ENCODE measurements around the gene SSC4D.

SSC4D gene

DNA sequence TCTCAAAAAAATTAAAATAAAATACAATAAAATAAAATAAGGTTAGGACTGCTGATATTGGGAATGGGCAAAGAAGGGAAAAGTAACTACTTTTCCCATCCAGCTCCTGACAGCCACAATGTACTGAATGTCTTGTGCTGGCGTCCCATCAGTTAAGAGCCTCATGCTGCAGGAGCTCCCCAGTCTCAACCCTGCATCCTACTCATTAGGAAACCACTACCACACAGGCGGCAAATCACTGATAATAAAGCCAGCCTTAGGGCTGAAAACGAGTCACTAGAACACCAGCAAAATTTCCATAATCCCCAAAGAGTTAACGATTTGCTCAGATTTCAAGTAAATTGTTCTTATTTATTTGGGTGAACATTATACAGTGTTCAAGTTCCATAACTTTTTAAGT is 55.0 kb downstream of the SSC4D start:
- DNase-seq (ENCODE audit: low read depth in 3 of 3): no peak

- DNase-seq (ENCODE audit: low read depth in 3 of 3): no peak
These were observed 55.8 kb downstream of the SSC4D start for GRCh38 chr7:76353744-76354143.

GRCh38 chr7:76352193-76352592 is 57.3 kb downstream of the SSC4D start:
- DNase-seq (ENCODE audit: low read depth in 3 of 3): no peak

DNA sequence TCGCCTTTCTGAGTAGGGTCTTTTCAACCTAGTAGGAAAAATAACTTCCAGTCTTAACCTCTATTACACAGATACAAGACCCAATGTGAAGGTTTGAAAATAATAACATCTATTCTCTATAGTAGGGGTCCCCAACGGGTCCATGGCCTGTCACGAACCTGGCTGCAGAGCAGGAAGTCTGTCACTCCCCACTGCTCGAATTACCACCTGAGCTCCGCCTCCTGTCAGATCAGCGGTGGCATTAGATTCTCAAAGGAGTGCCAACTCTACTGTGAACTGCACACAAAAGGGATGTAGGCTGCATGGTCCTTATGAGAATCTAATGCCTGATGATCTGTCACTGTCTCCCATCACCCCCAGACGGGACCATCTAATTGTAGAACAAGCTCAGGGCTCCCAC is 58.1 kb downstream of the SSC4D start:
- no peak for DNase-seq (ENCODE audit: low read depth in 3 of 3)

- DNase-seq (ENCODE audit: low read depth in 3 of 3): no peak
These were observed 60.1 kb downstream of the SSC4D start for GRCh38 chr7:76349313-76349885.

GRCh38 chr7:76347710-76348109 is 61.8 kb downstream of the SSC4D start:
- DNase-seq (ENCODE audit: low read depth in 3 of 3): no peak

DNA sequence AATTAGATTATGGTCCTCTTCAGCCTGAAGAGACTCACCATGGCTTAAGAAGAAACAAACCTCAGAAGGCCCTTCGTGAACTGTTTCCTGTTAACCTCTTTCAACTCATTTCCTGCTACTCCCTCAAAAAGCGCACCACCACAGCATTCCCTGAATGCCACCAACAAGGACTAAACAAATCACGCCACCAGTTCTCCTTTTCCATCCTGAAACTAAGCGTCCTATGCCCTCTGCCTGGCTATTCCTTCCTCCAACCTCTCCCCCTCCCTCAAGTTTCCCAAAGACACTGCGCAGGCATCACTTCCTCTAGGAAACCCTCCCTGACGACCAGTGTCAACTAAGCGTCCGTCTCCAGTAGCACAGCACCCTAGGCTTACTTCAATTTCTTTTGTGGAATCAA is 62.7 kb downstream of the SSC4D start:
- no peak for DNase-seq (ENCODE audit: low read depth in 3 of 3)

DNA sequence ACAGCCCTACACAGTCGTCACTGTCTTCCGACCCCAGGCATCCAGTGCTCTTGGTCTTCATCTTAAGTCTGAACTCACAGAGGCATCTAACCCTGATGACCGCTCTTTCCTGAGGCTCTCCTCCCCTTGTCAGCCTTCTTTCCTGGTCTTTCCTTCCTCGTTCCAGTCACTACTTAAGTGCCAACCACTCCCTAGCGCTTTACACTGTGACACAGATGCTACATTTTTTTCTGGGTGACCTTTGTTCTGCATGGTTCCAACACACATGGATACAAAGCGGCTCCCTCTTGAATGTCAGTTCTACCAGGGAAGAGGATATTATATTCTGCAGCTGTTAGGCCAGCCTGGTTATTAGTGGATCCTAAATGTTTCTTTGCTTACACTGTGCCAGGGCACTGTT is 63.4 kb downstream of the SSC4D start:
- no peak for DNase-seq (ENCODE audit: low read depth in 3 of 3)

DNA sequence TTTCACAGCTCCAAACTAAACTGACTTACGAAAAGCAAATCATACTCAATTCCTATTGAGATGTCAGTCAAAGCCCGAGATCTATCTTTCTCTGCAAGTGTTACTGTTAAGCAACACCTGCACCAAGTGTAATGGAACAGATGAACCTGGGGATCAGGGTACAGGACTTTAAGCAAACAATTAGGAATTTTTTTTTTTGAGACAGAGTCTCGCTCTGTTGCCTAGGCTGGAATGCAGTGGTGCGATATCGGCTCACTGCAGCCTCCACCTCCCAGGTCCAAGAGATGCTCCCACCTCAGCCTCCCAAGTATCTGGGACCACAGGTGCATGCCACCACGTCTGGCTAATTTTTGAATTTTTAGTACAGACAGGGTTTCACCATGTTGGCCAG is 65.6 kb downstream of the SSC4D start:
- DNase-seq (ENCODE audit: low read depth in 3 of 3): no peak

DNA sequence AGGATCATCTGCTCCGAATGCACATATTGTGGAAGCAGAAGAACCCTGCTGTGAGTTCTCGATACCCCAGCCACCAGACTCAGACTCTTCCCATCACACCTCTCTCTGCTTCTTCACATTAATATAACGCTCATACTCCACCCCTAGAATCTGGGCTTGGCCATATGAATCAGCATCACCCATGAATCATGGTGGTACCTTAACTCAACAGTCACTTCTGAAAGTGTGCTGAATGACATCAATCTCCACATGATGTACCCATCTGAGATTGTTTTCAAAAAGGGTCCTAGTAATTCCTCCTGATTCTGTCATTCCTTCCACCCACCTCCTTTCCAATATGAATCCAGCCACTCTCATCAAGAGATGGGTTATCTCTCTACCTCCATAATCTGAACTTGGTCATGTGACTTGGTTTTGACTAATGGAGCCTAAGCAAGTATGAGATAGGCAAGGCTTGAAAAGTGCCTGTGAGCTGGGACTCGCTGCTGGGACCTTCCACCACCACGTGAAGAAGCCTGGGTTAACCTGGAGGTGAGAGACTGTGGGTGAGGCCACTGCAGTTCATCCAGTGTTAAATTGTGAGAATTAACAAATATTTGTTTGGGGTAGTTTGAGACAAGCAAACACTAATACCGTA is 66.1 kb downstream of the SSC4D start:
- DNase-seq (ENCODE audit: low read depth in 3 of 3): no peak

- DNase-seq (ENCODE audit: low read depth in 3 of 3): no peak
These were observed 67.3 kb downstream of the SSC4D start for GRCh38 chr7:76342222-76342621.

DNA sequence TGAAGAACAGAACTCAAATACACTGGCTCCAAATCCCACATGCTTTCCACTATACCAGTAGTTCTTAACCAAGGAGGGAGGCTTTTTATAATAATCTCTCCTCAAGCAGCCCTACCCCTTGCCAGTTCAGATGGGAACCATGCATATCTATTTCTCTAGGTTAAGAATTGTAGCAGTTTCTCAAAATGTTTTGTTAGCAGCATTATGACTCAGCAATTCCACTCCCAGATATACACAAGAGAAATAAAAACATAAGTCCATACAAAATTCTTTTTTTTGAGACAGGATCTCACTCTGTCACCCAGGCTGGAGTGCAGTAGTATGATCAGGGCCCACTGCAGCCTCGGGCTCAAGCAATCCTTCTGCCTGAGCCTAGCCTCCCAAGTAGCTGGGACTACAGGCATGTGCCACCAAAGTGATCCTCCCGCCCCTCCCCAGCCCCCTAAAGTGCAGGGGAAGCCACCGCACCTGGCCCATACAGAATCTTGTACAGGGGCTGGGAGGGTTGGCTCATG is 68.8 kb downstream of the SSC4D start:
- no peak for DNase-seq (ENCODE audit: low read depth in 3 of 3)
